Endothelial cell of umbilical vein (primary cell): ENCODE measurements around the gene DRC7.

ENCODE experiments used
- EZH2 ChIP-seq: IDR thresholded peaks from 2 replicates; pipeline ENCODE4 v1.6.1; 2012; ENCODE audit warnings: borderline replicate concordance, low read depth, mild to moderate bottlenecking, moderate library complexity, low read length, inconsistent platforms; ENCODE audit not compliant: severe bottlenecking
- FOS ChIP-seq: IDR thresholded peaks from 2 replicates; pipeline ENCODE4 v1.6.1; 2011; ENCODE audit warnings: mild to moderate bottlenecking, low read length, moderate library complexity, borderline replicate concordance; ENCODE audit not compliant: insufficient read depth
- GATA2 ChIP-seq: IDR thresholded peaks from 2 replicates; pipeline ENCODE4 v1.7.0; 2011; ENCODE audit warnings: low read depth, mild to moderate bottlenecking, moderate library complexity, mixed read lengths, low read length; ENCODE audit not compliant: insufficient read length, insufficient read depth
- JUN ChIP-seq: IDR thresholded peaks from 2 replicates; pipeline ENCODE4 v1.6.1; 2011; ENCODE audit warnings: borderline replicate concordance, low read depth; ENCODE audit not compliant: insufficient read length, insufficient read depth
- POLR2A ChIP-seq: IDR thresholded peaks from 2 replicates; pipeline ENCODE4 v1.6.1; 2012; ENCODE audit warnings: low read depth, mild to moderate bottlenecking, control low read depth, low read length
- POLR2AphosphoS5 ChIP-seq: IDR thresholded peaks from 2 replicates; pipeline ENCODE4 v1.6.1; 2012; ENCODE audit warnings: low read depth, mild to moderate bottlenecking, control low read depth, low read length, moderate library complexity; ENCODE audit not compliant: insufficient read depth
- TF ChIP-seq, protein P1 (sequence below), 2 donors: IDR thresholded peaks; 1 replicate in 1 of 2; 2 replicates in 1 of 2; pipeline ENCODE4 v1.5.1; 2011; ENCODE audit warnings: low read length in 2 of 2, mild to moderate bottlenecking in 2 of 2, moderate library complexity in 2 of 2, control low read depth in 1 of 2, inconsistent platforms in 1 of 2, low read depth in 1 of 2; ENCODE audit not compliant: insufficient read depth in 1 of 2; ENCODE audit errors: extremely low read depth in 1 of 2
- TF ChIP-seq, protein P2 (sequence below): IDR thresholded peaks from 2 replicates; pipeline ENCODE4 v1.6.1; 2011; ENCODE audit not compliant: insufficient read depth, insufficient read length

DNA sequence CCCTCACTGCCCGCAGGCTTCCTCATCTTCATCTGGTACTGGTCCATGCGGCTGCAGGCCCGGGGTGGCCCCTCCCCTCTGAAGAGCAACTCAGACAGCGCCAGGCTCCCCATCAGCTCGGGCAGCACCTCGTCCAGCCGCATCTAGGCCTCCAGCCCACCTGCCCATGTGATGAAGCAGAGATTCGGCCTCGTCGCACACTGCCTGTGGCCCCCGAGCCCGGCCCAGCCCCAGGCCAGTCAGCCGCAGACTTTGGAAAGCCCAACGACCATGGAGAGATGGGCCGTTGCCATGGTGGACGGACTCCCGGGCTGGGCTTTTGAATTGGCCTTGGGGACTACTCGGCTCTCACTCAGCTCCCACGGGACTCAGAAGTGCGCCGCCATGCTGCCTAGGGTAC is 31.2 kb upstream of the DRC7 start:
- no peak for TF ChIP-seq POLR2A
- TF ChIP-seq, protein P1, sequence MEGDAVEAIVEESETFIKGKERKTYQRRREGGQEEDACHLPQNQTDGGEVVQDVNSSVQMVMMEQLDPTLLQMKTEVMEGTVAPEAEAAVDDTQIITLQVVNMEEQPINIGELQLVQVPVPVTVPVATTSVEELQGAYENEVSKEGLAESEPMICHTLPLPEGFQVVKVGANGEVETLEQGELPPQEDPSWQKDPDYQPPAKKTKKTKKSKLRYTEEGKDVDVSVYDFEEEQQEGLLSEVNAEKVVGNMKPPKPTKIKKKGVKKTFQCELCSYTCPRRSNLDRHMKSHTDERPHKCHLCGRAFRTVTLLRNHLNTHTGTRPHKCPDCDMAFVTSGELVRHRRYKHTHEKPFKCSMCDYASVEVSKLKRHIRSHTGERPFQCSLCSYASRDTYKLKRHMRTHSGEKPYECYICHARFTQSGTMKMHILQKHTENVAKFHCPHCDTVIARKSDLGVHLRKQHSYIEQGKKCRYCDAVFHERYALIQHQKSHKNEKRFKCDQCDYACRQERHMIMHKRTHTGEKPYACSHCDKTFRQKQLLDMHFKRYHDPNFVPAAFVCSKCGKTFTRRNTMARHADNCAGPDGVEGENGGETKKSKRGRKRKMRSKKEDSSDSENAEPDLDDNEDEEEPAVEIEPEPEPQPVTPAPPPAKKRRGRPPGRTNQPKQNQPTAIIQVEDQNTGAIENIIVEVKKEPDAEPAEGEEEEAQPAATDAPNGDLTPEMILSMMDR (IDR thresholded peaks at IDR 0.05; ENCODE audit: extremely low read depth in 1 of 2, insufficient read depth in 1 of 2, low read depth in 1 of 2, low read length in 2 of 2) = no peak
- TF ChIP-seq, protein P2, sequence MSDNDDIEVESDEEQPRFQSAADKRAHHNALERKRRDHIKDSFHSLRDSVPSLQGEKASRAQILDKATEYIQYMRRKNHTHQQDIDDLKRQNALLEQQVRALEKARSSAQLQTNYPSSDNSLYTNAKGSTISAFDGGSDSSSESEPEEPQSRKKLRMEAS = no peak
- TF ChIP-seq EZH2 = no peak
- no peak for TF ChIP-seq POLR2AphosphoS5
- no peak for TF ChIP-seq GATA2
- no peak for TF ChIP-seq FOS
- TF ChIP-seq JUN = no peak
